B cell (primary cell): ENCODE results near the gene SORT1. TPM values are rescaled to one million over a fixed set of nuclear protein-coding genes. Genes with fewer than 3 reads are reported as not detected.

Experiments used
- ATAC-seq: fragments of 200-7000 bp; cut with Tn5 transposase; one replicate; pipeline ENCODE4 v1.10.0; 2021; ENCODE audit warnings: low read depth, mild to moderate bottlenecking, moderate number of reproducible peaks, moderate library complexity
- CTCF ChIA-PET: fragments of 350-600 bp; sonication (Branson Sonifier 250); formaldehyde crosslinking; loops from one replicate; lab custom pipeline; 2021; ENCODE audit warnings: antibody characterized with exemption, inconsistent platforms; lab: Charles Lee
- POLR2A ChIA-PET: fragments of 350-600 bp; sonication (Branson Sonifier 250); formaldehyde crosslinking; loops from one replicate; lab custom pipeline; 2021; ENCODE audit warnings: antibody characterized with exemption; lab: Charles Lee
- DNase-seq: peaks from one replicate; pipeline ENCODE4 v3.0.0; 2013
- H2AFZ ChIP-seq: 2 replicates; pipeline ENCODE4 v1.6.1; 2012; ENCODE audit warnings: mild to moderate bottlenecking, low read depth, low read length; ENCODE audit not compliant: insufficient read depth, poor library complexity, severe bottlenecking
- H3K27ac ChIP-seq, 2 donors: 1 replicate in 1 of 2; 2 replicates in 1 of 2; pipeline ENCODE4 v1.5.1; 2012 to 2013; ENCODE audit warnings: low read length in 2 of 2, mild to moderate bottlenecking in 2 of 2, moderate library complexity in 1 of 2
- H3K27me3 ChIP-seq, 4 experiments: fragments of 200-600 bp in 1 of 4; sonication (generic) in 1 of 4; replicated peaks in 1 of 4; 1 replicate in 2 of 4; 2 replicates in 2 of 4; pipeline versions ENCODE4 v1.6.1 to v1.7.0; 2013 to 2016; ENCODE audit warnings: low read length in 3 of 4, mild to moderate bottlenecking in 2 of 4, mixed read lengths in 1 of 4, moderate library complexity in 1 of 4; ENCODE audit not compliant: insufficient read depth in 4 of 4, control insufficient read depth in 3 of 4; ENCODE audit errors: control extremely low read depth in 1 of 4
- H3K36me3 ChIP-seq, 2 experiments: replicated peaks in 1 of 2; 1 replicate in 1 of 2; 2 replicates in 1 of 2; pipeline versions ENCODE4 v1.6.1 to v1.7.1; 2013; ENCODE audit warnings: low read length in 1 of 2; ENCODE audit not compliant: insufficient read depth in 2 of 2, control insufficient read depth in 1 of 2; ENCODE audit errors: control extremely low read depth in 1 of 2, extremely low read depth in 1 of 2
- H3K4me1 ChIP-seq, 2 donors: fragments of 200-600 bp in 1 of 2; sonication (generic) in 1 of 2; 1 replicate in 1 of 2; 2 replicates in 1 of 2; pipeline versions ENCODE4 v1.5.1 to v1.6.1; 2013 to 2017; ENCODE audit warnings: low read length in 2 of 2; ENCODE audit not compliant: control insufficient read depth in 2 of 2, insufficient read depth in 2 of 2
- H3K4me2 ChIP-seq: replicated peaks from 2 replicates; pipeline ENCODE3; 2012; ENCODE audit warnings: mild to moderate bottlenecking, low read depth, low read length; ENCODE audit not compliant: poor library complexity, severe bottlenecking
- H3K4me3 ChIP-seq, 5 experiments: fragments of 200-600 bp in 1 of 5; sonication (generic) in 1 of 5; 1 replicate in 3 of 5; 2 replicates in 2 of 5; pipeline versions ENCODE4 v1.5.1 to v1.7.0; 2011 to 2016; ENCODE audit warnings: low read length in 4 of 5, mild to moderate bottlenecking in 4 of 5, low read depth in 2 of 5, control low read depth in 1 of 5, moderate library complexity in 1 of 5; ENCODE audit not compliant: insufficient read depth in 1 of 5; ENCODE audit errors: control extremely low read depth in 1 of 5, extremely low read depth in 1 of 5
- H3K79me2 ChIP-seq: fragments of 200-600 bp; sonication (generic); one replicate; pipeline ENCODE4 v1.6.0; 2016; ENCODE audit warnings: low read length; ENCODE audit not compliant: control insufficient read depth, insufficient read depth
- H3K9ac ChIP-seq: fragments of 200-600 bp; sonication (generic); 2 replicates; pipeline ENCODE4 v1.6.1; 2017; ENCODE audit warnings: mild to moderate bottlenecking, low read length, moderate library complexity
- H3K9me3 ChIP-seq, 3 donors: one replicate each; pipeline versions ENCODE4 v1.6.1 to v1.7.1; 2013; ENCODE audit warnings: low read length in 2 of 3; ENCODE audit not compliant: control insufficient read depth in 2 of 3, insufficient read depth in 1 of 3; ENCODE audit errors: control extremely low read depth in 1 of 3
- H4K20me1 ChIP-seq: 2 replicates; pipeline ENCODE4 v1.6.0; 2012; ENCODE audit warnings: mild to moderate bottlenecking, low read length; ENCODE audit not compliant: insufficient read depth, control insufficient read depth, poor library complexity, severe bottlenecking
- H3K27ac Mint-ChIP-seq: one replicate; pipeline ENCODE4 v1.8.0; 2021; ENCODE audit warnings: mixed read lengths
- H3K27me3 Mint-ChIP-seq: one replicate; pipeline ENCODE4 v1.8.0; 2021; ENCODE audit warnings: mixed read lengths
- H3K4me1 Mint-ChIP-seq: one replicate; pipeline ENCODE4 v1.8.0; 2021; ENCODE audit warnings: mixed read lengths
- H3K4me3 Mint-ChIP-seq: one replicate; pipeline ENCODE4 v1.8.0; 2021; ENCODE audit warnings: mixed read lengths
- H3K9me3 Mint-ChIP-seq: one replicate; pipeline ENCODE4 v1.8.0; 2022; ENCODE audit warnings: mixed read lengths; ENCODE audit not compliant: insufficient read depth
- CTCF ChIP-seq: fragments of 200-600 bp; IDR thresholded peaks from one replicate; pipeline ENCODE4 v1.8.0; 2022; ENCODE audit warnings: antibody characterized with exemption, mild to moderate bottlenecking
- EZH2 ChIP-seq: IDR thresholded peaks from 2 replicates; pipeline ENCODE4 v1.6.1; 2012; ENCODE audit warnings: borderline replicate concordance, low read depth, mild to moderate bottlenecking, moderate library complexity, low read length; ENCODE audit not compliant: insufficient read depth, poor library complexity, severe bottlenecking
- WGBS: methylation state at CpG from one replicate; pipeline ENCODE4 v1.1.5; 2013; ENCODE audit warnings: missing lambda C conversion rate; ENCODE audit not compliant: insufficient coverage; 5-methylcytosine and 5-hydroxymethylcytosine counted together
- intact Hi-C: fragments of 100-400 bp; cut with micrococcal nuclease; formaldehyde crosslinking; loops from one replicate; pipeline ENCODE4 v1.10.0; 2022
- polyA plus RNA-seq: library from polyadenylated mRNA; depleted of rRNA; stranded (reverse); fragments of >200 nt; gene quantifications from 2 replicates; pipeline ENCODE4 v1.2.3, GENCODE V29; 2012
- total RNA-seq, 2 donors: library from RNA; stranded (reverse); fragments of 120-200 nt in 1 of 2; gene quantifications; 1 replicate in 1 of 2; 2 replicates in 1 of 2; pipeline versions ENCODE4 v1.2.3 to v1.2.4, GENCODE V29; 2013 to 2022

The SORT1 gene
- total and polyA plus RNA-seq, 2 donors (not counting 1 experiment from before 2014, with no cell fraction given), result 0.13 to 0.25 TPM

GRCh38 chr1:109274533-109275476 is 122.9 kb downstream of the SORT1 start:
- Histone ChIP-seq H3K9ac (no peak overlapping the region), H3K9me3 (no peaks in the 10 kb centered on the region), H3K27ac (no peak overlapping the region), H4K20me1 (no peaks in the 10 kb centered on the region), H3K79me2 (no peaks in the 10 kb centered on the region), H3K36me3 (no peaks in the 10 kb centered on the region), H3K4me3 (no peak overlapping the region), H2AFZ (no peak overlapping the region), H3K4me2 (no peak overlapping the region), H3K4me1 (peaks cover 0 to 5% of the 10 kb centered on the region in 2 donors), H3K27me3 (peaks cover 0 to 4% (median 0%) of the 10 kb centered on the region in 4 experiments)
- ChIA-PET CTCF (interaction anchor here (8.8 kb wide), 1 partner anchor 125 kb away, joined by 387 read pairs; the partner anchor contains the start of gene SORT1), POLR2A (no interaction called here)
- intact Hi-C loops, result no loop called here
- Mint-ChIP-seq H3K9me3 (no peaks in the 10 kb centered on the region), H3K4me3 (no peak overlapping the region), H3K27ac (no peak overlapping the region), H3K27me3 (no peaks in the 10 kb centered on the region), H3K4me1 (no peaks in the 10 kb centered on the region)
- DNase-seq (no peak), ATAC-seq (no peak)
- no peak for TF ChIP-seq EZH2
- TF ChIP-seq CTCF, result no peak
- WGBS, result 64% methylated on average over 15 of the region's 24 CpGs
